ENCODE results near the gene EHD1.

DNA sequence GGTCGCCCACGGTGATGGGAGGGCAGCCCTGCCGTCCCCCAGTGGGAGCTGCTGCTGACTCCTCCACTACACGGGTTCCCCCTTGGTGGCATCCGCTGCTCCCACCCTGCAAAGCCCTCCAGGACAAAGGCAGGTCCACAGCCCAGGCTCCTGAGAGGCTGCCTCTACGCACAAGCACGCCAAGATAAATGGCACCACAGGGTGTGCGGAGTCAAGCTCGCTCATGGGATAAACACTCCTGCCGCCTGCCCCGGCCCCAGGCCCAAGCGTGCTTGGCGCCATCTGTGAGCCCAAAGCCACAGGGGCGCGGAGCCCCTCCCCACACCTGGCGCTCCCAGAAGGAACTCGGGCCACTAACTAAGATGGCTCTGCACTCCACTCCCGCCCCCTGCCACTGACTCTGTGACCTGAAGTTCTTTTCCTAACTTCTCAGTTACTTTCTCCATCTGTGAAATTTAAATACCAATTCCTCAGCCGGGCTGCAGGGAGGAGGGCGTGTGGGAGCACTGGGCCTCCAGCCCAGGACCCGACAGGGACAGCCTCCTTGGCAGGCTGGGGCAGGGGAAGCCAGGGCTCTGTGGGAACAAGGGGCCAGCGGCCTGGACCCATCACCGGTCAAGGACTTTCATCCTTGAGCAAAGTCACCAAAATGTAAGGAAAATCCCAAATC is 14.9 kb downstream of the EHD1 start:
- TF ChIP-seq, protein P1, sequence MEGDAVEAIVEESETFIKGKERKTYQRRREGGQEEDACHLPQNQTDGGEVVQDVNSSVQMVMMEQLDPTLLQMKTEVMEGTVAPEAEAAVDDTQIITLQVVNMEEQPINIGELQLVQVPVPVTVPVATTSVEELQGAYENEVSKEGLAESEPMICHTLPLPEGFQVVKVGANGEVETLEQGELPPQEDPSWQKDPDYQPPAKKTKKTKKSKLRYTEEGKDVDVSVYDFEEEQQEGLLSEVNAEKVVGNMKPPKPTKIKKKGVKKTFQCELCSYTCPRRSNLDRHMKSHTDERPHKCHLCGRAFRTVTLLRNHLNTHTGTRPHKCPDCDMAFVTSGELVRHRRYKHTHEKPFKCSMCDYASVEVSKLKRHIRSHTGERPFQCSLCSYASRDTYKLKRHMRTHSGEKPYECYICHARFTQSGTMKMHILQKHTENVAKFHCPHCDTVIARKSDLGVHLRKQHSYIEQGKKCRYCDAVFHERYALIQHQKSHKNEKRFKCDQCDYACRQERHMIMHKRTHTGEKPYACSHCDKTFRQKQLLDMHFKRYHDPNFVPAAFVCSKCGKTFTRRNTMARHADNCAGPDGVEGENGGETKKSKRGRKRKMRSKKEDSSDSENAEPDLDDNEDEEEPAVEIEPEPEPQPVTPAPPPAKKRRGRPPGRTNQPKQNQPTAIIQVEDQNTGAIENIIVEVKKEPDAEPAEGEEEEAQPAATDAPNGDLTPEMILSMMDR (conservative IDR thresholded peaks at IDR 0.05 in 1 of 2, IDR thresholded peaks at IDR 0.05 in 1 of 2; ENCODE audit: extremely low read depth in 1 of 2, insufficient read depth in 1 of 2, low read depth in 1 of 2, low read length in 2 of 2): no peak
- TF ChIP-seq EZH2 (IDR thresholded peaks at IDR 0.05; ENCODE audit: borderline replicate concordance, low read length): no peak
